H1 (cell line): ENCODE measurements around the gene B9D2. TPM values are rescaled to one million over a fixed set of nuclear protein-coding genes. Genes with fewer than 3 reads are reported as not detected.

Experiments
- CTCF ChIA-PET: fragments of 300-600 bp; sonication (Branson Sonifier 250); formaldehyde crosslinking; loops from one replicate; lab custom pipeline; 2021; ENCODE audit not compliant: partially characterized antibody; lab: Charles Lee
- POLR2A ChIA-PET: fragments of 300-600 bp; sonication (Branson Sonifier 250); formaldehyde crosslinking; loops from one replicate; lab custom pipeline; 2021; ENCODE audit warnings: inconsistent platforms; ENCODE audit not compliant: partially characterized antibody; lab: Charles Lee
- DNase-seq, 2 experiments: peaks; one replicate each; pipeline versions ENCODE4 v3.0.0 to v3.0.0-alpha.2; 2010 to 2022; ENCODE audit warnings: low spot score in 2 of 2, low read depth in 1 of 2, mixed read lengths in 1 of 2
- FAIRE-seq: peaks from 2 replicates; lab custom pipeline; 2011; peaks lifted over from hg19 to GRCh38; lab: Jason Lieb, UNC
- H2AFZ ChIP-seq: 2 replicates; pipeline ENCODE4 v1.8.1; 2012; ENCODE audit warnings: low read length, inconsistent platforms
- H2AK5ac ChIP-seq: 2 replicates; pipeline ENCODE4 v1.6.1; 2013; ENCODE audit warnings: low read depth, low read length
- H2BK120ac ChIP-seq: replicated peaks from 2 replicates; pipeline ENCODE3; 2013; ENCODE audit warnings: low read depth, low read length, inconsistent platforms
- H2BK12ac ChIP-seq: 2 replicates; pipeline ENCODE4 v1.6.1; 2013; ENCODE audit warnings: low read depth, low read length
- H2BK15ac ChIP-seq: 2 replicates; pipeline ENCODE4 v1.6.1; 2013; ENCODE audit warnings: low read length
- H2BK20ac ChIP-seq: 2 replicates; pipeline ENCODE4 v1.6.1; 2013; ENCODE audit warnings: low read length
- H2BK5ac ChIP-seq: 2 replicates; pipeline ENCODE4 v1.6.1; 2013; ENCODE audit warnings: low read depth, low read length
- H3K14ac ChIP-seq: 2 replicates; pipeline ENCODE4 v1.6.1; 2013; ENCODE audit warnings: inconsistent platforms; ENCODE audit not compliant: insufficient read length
- H3K18ac ChIP-seq: 2 replicates; pipeline ENCODE4 v1.6.1; 2013; ENCODE audit warnings: low read length; ENCODE audit errors: extremely low read depth
- H3K23ac ChIP-seq: 2 replicates; pipeline ENCODE4 v1.6.1; 2013; ENCODE audit warnings: inconsistent platforms; ENCODE audit not compliant: insufficient read length
- H3K23me2 ChIP-seq: 2 replicates; pipeline ENCODE4 v1.6.1; 2013; ENCODE audit warnings: low read depth, low read length
- H3K27ac ChIP-seq: 2 replicates; pipeline ENCODE4 v1.6.1; 2011; ENCODE audit warnings: low read depth, low read length, inconsistent platforms
- H3K27me3 ChIP-seq, 4 experiments: replicated peaks in 1 of 4; 1 replicate in 1 of 4; 2 replicates in 3 of 4; pipeline versions ENCODE4 v1.6.1 to v1.8.1; 2011 to 2013; ENCODE audit warnings: low read length in 3 of 4, mild to moderate bottlenecking in 3 of 4, inconsistent platforms in 2 of 4, mixed read lengths in 2 of 4, moderate library complexity in 1 of 4; ENCODE audit not compliant: control insufficient read depth in 3 of 4, insufficient read depth in 3 of 4; ENCODE audit errors: extremely low read depth in 1 of 4
- H3K36me3 ChIP-seq, 4 experiments: 2 replicates each; pipeline versions ENCODE4 v1.6.1 to v1.8.1; 2011 to 2013; ENCODE audit warnings: mild to moderate bottlenecking in 4 of 4, low read length in 3 of 4, moderate library complexity in 2 of 4, control low read depth in 1 of 4, inconsistent platforms in 1 of 4; ENCODE audit not compliant: insufficient read depth in 4 of 4, control insufficient read depth in 2 of 4
- H3K4ac ChIP-seq: replicated peaks from 2 replicates; pipeline ENCODE3; 2013; ENCODE audit warnings: low read length, low read depth, mixed read lengths, inconsistent platforms; ENCODE audit not compliant: insufficient read length
- H3K4me1 ChIP-seq, 4 experiments: replicated peaks in 1 of 4; 1 replicate in 1 of 4; 2 replicates in 3 of 4; pipeline versions ENCODE4 v1.6.1 to v1.8.1; 2011 to 2013; ENCODE audit warnings: low read length in 3 of 4, inconsistent platforms in 2 of 4, mixed read lengths in 1 of 4; ENCODE audit not compliant: insufficient read depth in 4 of 4, control insufficient read depth in 3 of 4
- H3K4me2 ChIP-seq, 2 experiments: 2 replicates each; pipeline versions ENCODE4 v1.6.1 to v1.8.1; 2011 to 2013; ENCODE audit warnings: low read depth in 2 of 2, low read length in 2 of 2, control low read depth in 1 of 2, inconsistent platforms in 1 of 2, mild to moderate bottlenecking in 1 of 2; ENCODE audit not compliant: insufficient read depth in 1 of 2
- H3K4me3 ChIP-seq, 4 experiments: fragments of 200-600, 300-600 bp in 1 of 4; sonication (generic), shearing (Covaris generic), sonication (Bioruptor Twin) in 1 of 4; 2 replicates each; pipeline versions ENCODE4 v1.5.1 to v1.8.1; 2011 to 2016; ENCODE audit warnings: low read length in 4 of 4, low read depth in 3 of 4, control low read depth in 2 of 4, inconsistent platforms in 2 of 4, mild to moderate bottlenecking in 2 of 4, mixed read lengths in 1 of 4, moderate library complexity in 1 of 4; ENCODE audit not compliant: insufficient read depth in 2 of 4; ENCODE audit errors: extremely low read depth in 1 of 4
- H3K56ac ChIP-seq: replicated peaks from 2 replicates; pipeline ENCODE3; 2013; ENCODE audit warnings: low read depth, mild to moderate bottlenecking, mixed read lengths, low read length, inconsistent platforms; ENCODE audit not compliant: insufficient read length
- H3K79me1 ChIP-seq: 2 replicates; pipeline ENCODE4 v1.6.1; 2013; ENCODE audit warnings: low read depth, low read length, control low read depth
- H3K79me2 ChIP-seq, 2 experiments: 2 replicates each; pipeline versions ENCODE4 v1.6.1 to v1.8.1; 2012 to 2013; ENCODE audit warnings: low read length in 2 of 2, mild to moderate bottlenecking in 2 of 2, inconsistent platforms in 1 of 2; ENCODE audit not compliant: insufficient read depth in 2 of 2, control insufficient read depth in 1 of 2
- H3K9ac ChIP-seq, 4 experiments: replicated peaks in 1 of 4; 1 replicate in 1 of 4; 2 replicates in 3 of 4; pipeline versions ENCODE4 v1.6.1 to v1.8.1; 2011 to 2013; ENCODE audit warnings: low read depth in 3 of 4, low read length in 3 of 4, control low read depth in 2 of 4, mild to moderate bottlenecking in 2 of 4, moderate library complexity in 2 of 4, inconsistent platforms in 1 of 4; ENCODE audit errors: extremely low read depth in 1 of 4
- H3K9me3 ChIP-seq, 2 experiments: 2 replicates each; pipeline versions ENCODE4 v1.6.1 to v1.8.1; 2012 to 2013; ENCODE audit warnings: mild to moderate bottlenecking in 2 of 2, moderate library complexity in 2 of 2, control low read depth in 1 of 2, inconsistent platforms in 1 of 2, low read depth in 1 of 2, low read length in 1 of 2, mixed read lengths in 1 of 2; ENCODE audit not compliant: insufficient read depth in 2 of 2
- H4K20me1 ChIP-seq, 2 experiments: replicated peaks in 1 of 2; 2 replicates each; pipeline versions ENCODE3 to v1.8.1; 2011 to 2013; ENCODE audit warnings: inconsistent platforms in 2 of 2, low read length in 2 of 2, mild to moderate bottlenecking in 1 of 2; ENCODE audit not compliant: insufficient read depth in 2 of 2, control insufficient read depth in 1 of 2
- H4K5ac ChIP-seq: 2 replicates; pipeline ENCODE4 v1.6.1; 2013; ENCODE audit warnings: low read length, low read depth, mixed read lengths, inconsistent platforms; ENCODE audit not compliant: insufficient read length
- H4K8ac ChIP-seq: 2 replicates; pipeline ENCODE4 v1.8.0; 2013; ENCODE audit warnings: mild to moderate bottlenecking, moderate library complexity, low read length, inconsistent platforms; ENCODE audit not compliant: insufficient read depth; ENCODE audit errors: extremely low read depth
- H4K91ac ChIP-seq: replicated peaks from 2 replicates; pipeline ENCODE3; 2013; ENCODE audit warnings: low read length, mixed read lengths, inconsistent platforms; ENCODE audit not compliant: insufficient read length
- WGBS, 2 experiments: shearing (Covaris generic) in 1 of 2; methylation state at CpG; one replicate each; pipeline versions ENCODE4 v1.1.6 to v1.1.7; 2013 to 2015; ENCODE audit warnings: low lambda C conversion rate in 2 of 2, mixed read lengths in 2 of 2, inconsistent platforms in 1 of 2, low coverage in 1 of 2, missing lambda C conversion rate in 1 of 2; ENCODE audit not compliant: insufficient replicate concordance in 2 of 2, insufficient coverage in 1 of 2, insufficient read length in 1 of 2; ENCODE audit errors: extremely low coverage in 1 of 2, missing lambda C conversion rate in 1 of 2; 5-methylcytosine and 5-hydroxymethylcytosine counted together
- polyA plus RNA-seq, 7 experiments: library from polyadenylated mRNA; depleted of rRNA in 3 of 7; stranded (reverse) in 5 of 7; unstranded in 2 of 7; fragments of >200 nt in 5 of 7; fragments of 200-250 nt in 2 of 7; gene quantifications; 1 replicate in 5 of 7; 2 replicates in 1 of 7; 4 replicates in 1 of 7; pipeline versions ENCODE4 v1.2.1 to v1.2.3, GENCODE V29; 2011 to 2013; ENCODE audit warnings: missing spikeins in 2 of 7, mixed read lengths in 2 of 7
- total RNA-seq: library from RNA; stranded (reverse); fragmentation: NEBNext Ultra II Directional; extraction: Animal tissue kit (Norgen Biotek cat#: 25700); gene quantifications from 2 replicates; pipeline ENCODE4 v1.2.1, GENCODE V29; 2021

B9D2 gene
- total and polyA plus RNA-seq, 2 of the 8 experiments (the other 6 are each of a cell fraction or from before 2014, with no cell fraction given) = 4.9 to 6.3 TPM

- Histone ChIP-seq H4K5ac (no peak overlapping the region), H4K20me1 (peaks cover 0 to 6% of the 10 kb centered on the region in 2 experiments), H2BK120ac (no peak overlapping the region), H3K36me3 (peaks cover 0 to 5% (median 2%) of the 10 kb centered on the region in 4 experiments; a peak in 3 of 8 replicates), H2BK12ac (0 out of 2 replicates have a peak overlapping the region, but pooled peaks have one; percentile 4), H3K79me1 (no peaks in the 10 kb centered on the region), H3K9me3 (no peaks in the 10 kb centered on the region), H3K14ac (no peak overlapping the region), H3K56ac (no peak overlapping the region), H3K9ac (peak overlapping the region in 1 of 4 experiments; percentile 43; a peak in 1 of 7 replicates), H4K91ac (no peak overlapping the region), H2BK15ac (no peak overlapping the region), H2AK5ac (no peak overlapping the region), H4K8ac (no peak overlapping the region; the same call in 1 of the 2 replicates), H3K79me2 (no peaks in the 10 kb centered on the region), H2AFZ (no peak overlapping the region), H2BK5ac (0 out of 2 replicates have a peak overlapping the region, but pooled peaks have one; percentile 1), H3K4me2 (no peak overlapping the region; a peak in 1 of 4 replicates), H3K4me3 (no peak overlapping the region), H3K23me2 (no peaks in the 10 kb centered on the region), H3K4me1 (peaks cover 0 to 5% (median 1%) of the 10 kb centered on the region in 4 experiments; a peak in 5 of 7 replicates), H2BK20ac (no peak overlapping the region), H3K23ac (no peak overlapping the region), H3K27me3 (no peaks in the 10 kb centered on the region), H3K4ac (no peak overlapping the region), H3K18ac (no peak overlapping the region), H3K27ac (peak overlapping the region; percentile 23; the same call in 1 of the 2 replicates)
- 61% methylated on average over 4 of the region's 4 CpGs; no CpG with 5 or more reads in 1 of the 2 experiments for WGBS, 2 experiments
- ChIA-PET CTCF (interaction anchor here (0.9 to 4.9 kb wide), 8 partner anchors 11 to 163 kb away, joined by 3 to 34 read pairs (median 4); partner anchors contain the start of gene B3GNT8), POLR2A (interaction anchor here (1.0 to 3.3 kb wide), 9 partner anchors 9 to 32 kb away, joined by 3 to 13 read pairs (median 7); partner anchors contain the start of genes B3GNT8 and DMAC2)
- FAIRE-seq (peak; percentile 50), DNase-seq (no peak)
Measured at GRCh38 chr19:41407271-41407670, 43.3 kb upstream of the B9D2 start.
